OCI-M1 (cell line): ENCODE data around the gene H2BK1.

Experiments used
- DNase-seq: peaks from one replicate; lab custom pipeline; 2025; lab: John Stamatoyannopoulos, UW

Gene H2BK1

GRCh38 chr7:151245360-151246101, 35.2 kb upstream of the H2BK1 start:
- peak; percentile 16 for DNase-seq

DNA sequence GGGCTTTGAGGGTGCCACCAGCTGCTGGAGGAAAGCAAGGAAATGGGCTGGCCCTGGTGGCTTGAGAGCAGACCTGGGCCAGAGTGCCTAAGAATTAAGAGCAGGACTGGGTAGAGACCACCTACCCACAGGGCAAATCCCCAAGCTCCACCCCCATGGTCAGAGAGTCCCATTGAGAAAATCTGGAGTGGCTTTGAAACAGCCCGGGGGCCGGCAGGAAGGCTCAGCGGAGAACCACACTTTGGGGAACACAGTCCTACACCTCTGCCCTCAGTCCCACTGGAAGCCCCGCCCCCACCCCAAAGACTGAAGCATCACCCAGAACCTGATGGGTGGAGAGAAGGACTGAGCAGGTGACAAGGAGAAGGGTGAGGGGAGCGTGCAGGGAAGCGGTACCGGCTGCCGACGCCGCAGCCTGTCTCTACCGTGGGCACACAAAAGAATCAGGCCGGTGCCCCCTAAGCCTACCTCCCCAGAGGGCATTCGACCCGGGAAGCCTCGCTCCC, 34.6 kb upstream of the H2BK1 start:
- DNase-seq, result no peak

GRCh38 chr7:151244196-151244840, 34.0 kb upstream of the H2BK1 start:
- DNase-seq, result peak; percentile 75

GRCh38 chr7:151243408-151244195, 33.3 kb upstream of the H2BK1 start:
- DNase-seq, result peak; percentile 52

DNA sequence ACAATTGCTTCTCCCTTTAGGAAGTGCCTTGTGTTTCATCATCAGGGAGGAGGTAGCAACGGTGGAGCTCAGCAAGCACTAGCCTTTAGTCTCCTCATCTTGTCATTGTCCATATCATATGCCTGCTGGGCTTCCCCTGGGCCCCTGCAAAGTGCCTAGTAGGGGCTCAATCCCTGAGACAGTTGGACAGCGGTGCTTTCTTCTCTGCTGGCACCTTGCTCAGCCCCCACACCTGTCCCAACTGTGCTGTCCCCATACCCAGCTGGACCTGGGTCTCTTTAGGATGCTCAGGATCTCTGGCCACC, 32.7 kb upstream of the H2BK1 start:
- DNase-seq, result no peak

DNA sequence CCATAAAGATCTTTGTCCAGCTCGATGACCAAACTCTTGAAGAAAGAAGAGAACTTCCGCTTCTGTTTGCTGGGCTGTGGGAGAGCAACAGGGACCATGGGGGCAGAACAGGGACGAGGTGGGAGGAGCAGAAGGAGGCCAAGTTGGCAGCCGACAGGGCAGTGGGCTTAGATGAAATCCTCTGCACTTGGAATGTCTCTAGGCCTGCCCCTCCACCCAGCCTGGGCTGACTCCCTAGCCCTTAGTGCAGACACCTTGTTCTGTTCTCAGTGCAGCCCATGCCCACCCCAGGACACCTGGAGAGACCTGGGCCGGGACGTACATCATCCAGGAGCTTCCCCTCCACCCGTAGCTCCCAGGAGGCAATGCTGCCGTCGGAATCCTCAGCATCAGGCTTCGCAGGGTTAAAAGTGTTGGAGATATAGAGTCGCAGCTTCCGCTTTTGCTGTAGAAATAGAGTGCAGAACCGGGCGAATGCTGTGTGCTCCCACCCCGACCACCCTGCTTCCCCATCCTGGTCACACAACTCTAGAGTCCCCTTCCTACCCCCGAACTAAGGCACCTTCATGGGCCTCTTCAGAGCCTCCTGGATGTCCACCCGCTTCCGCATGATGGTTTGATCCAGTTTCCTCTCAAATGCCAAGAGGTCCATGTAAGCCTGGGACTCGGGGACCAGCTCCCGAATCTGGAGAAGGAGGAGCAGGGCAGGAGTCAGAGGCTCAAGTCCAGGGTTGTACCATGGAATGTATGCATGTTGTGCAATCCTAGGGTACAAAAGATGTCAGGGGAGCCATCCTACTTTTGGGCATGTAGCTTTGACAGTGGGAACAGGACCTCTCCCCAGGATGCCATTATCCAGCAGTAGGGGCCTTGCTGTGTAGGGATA, 32.1 kb upstream of the H2BK1 start:
- no peak for DNase-seq

GRCh38 chr7:151241755-151242096, 31.4 kb upstream of the H2BK1 start:
- DNase-seq, result no peak

- peak; percentile 12 for DNase-seq
Measured at GRCh38 chr7:151240942-151241754, 30.9 kb upstream of the H2BK1 start.

DNA sequence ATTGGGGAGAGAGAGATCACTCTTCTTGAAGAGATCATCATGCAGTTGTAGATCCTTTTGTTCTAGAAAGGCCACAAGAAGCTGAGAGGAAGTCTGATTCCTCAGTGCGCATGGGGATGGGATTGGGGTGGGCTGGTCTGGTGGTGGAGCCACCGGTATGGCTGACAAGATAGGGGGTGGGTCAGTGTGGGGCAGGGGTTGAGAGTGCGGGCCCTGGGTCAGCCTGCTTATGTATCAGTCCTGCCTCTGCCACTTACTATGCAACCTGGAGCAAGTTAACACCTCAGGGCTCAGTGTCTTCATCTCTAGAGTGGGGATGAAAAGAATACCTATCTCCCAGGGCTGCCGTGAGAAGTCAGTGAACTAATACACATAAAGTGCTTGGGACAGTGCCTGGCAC, 30.2 kb upstream of the H2BK1 start:
- no peak for DNase-seq

DNA sequence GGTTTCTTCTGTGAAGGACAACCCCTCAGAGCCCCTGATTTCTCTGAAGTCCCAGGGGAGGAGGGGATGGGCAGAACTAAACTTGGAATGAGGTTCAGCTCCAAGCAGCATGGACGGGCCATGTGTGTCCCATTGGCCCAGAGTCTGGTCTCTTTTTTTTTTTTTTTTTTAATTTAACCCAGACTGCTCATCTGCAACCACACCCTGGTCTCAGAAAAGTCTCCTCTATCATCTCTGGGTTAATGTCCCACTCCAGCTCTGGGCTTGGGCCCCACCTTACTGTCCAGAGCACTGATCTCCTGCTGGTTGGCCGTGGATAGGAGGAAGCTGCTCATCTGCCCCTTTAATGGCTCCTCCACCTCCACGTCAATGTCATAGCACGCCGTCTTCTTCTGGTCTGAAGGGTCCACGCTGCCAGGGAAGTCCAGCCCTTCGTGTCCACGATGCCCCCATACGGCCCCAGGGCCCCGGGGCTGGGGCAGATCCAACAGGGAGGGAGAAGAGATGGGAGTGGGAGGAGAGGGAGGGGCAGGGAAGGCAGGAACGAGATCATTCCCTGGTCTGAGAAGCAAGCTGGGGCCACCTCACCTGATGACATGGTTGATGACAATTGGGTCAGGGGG, 29.7 kb upstream of the H2BK1 start:
- DNase-seq, result no peak

DNA sequence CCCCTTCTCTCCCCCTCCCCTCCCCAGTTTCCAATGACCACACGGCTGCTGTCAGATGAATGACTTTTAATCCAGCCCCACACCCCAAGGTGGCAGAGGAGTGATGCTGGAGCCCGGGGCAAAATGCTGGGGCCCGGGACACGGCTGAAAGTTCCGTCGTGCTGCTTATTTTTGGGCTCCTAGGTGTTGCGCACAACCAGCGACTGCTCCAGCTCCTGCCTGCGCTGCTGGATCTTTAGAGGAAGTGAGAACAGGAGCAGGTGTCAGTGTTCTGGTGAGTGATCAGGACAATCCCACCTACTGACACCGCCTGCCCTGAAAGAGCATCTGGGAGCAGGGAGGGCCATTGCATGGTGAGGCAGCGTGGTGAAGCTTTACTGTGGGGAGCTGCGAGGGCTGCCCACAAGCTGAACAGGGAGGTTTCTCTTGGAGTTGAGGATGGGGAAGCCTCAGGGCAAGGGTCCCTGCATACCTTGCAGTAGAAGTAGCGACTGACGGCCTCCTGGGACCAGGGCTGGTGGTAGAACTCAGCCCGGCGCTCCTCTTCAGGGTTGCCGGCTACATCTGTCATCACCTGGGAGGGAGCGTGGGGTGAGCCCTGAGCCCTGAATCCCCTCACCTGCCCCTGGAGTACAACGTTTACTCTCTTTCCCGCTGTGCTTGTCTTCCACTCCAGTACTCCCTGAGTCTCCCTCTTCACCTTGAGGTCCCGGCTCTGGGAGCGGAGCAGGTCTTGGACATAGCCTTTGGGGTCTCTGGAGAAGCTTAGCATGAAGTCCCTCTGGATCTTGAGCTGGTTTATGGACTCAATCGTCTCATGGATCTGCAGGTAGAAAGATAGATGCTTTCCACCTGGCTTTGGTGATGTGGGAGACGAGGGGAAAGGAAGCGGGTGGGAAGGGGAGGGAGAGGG, 28.9 kb upstream of the H2BK1 start:
- no peak for DNase-seq

- no peak for DNase-seq
Measured at GRCh38 chr7:151238190-151238810, 28.0 kb upstream of the H2BK1 start.

DNA sequence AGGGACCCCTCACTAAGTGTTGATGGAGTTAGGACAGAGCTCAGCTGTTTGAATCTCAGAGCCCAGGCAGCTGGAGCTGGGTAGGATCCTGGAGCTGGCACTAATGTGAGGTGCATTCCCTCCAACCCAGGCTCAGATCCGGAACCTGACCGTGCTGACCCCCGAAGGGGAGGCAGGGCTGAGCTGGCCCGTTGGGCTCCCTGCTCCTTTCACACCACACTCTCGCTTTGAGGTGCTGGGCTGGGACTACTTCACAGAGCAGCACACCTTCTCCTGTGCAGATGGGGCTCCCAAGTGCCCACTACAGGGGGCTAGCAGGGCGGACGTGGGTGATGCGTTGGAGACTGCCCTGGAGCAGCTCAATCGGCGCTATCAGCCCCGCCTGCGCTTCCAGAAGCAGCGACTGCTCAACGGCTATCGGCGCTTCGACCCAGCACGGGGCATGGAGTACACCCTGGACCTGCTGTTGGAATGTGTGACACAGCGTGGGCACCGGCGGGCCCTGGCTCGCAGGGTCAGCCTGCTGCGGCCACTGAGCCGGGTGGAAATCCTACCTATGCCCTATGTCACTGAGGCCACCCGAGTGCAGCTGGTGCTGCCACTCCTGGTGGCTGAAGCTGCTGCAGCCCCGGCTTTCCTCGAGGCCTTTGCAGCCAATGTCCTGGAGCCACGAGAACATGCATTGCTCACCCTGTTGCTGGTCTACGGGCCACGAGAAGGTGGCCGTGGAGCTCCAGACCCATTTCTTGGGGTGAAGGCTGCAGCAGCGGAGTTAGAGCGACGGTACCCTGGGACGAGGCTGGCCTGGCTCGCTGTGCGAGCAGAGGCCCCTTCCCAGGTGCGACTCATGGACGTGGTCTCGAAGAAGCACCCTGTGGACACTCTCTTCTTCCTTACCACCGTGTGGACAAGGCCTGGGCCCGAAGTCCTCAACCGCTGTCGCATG, 27.2 kb upstream of the H2BK1 start:
- no peak for DNase-seq

DNA sequence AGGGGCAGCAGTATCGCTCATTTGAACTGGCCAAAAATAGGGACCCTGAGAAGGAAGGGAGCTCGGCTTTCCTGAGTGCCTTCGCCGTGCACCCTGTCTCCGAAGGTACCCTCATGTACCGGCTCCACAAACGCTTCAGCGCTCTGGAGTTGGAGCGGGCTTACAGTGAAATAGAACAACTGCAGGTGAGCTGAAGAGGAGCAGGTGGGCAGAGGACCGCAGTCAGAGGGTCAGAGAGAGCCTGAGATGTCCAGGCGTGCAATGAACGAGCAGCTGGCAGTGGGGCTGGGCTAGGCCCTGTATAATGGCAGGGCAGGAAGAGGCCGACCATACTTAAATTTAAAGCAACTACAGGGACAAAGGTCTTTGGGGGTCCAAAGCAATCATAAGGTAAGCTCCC, 26.1 kb upstream of the H2BK1 start:
- DNase-seq, result no peak

GRCh38 chr7:151235091-151235787, 25.0 kb upstream of the H2BK1 start:
- no peak for DNase-seq

DNA sequence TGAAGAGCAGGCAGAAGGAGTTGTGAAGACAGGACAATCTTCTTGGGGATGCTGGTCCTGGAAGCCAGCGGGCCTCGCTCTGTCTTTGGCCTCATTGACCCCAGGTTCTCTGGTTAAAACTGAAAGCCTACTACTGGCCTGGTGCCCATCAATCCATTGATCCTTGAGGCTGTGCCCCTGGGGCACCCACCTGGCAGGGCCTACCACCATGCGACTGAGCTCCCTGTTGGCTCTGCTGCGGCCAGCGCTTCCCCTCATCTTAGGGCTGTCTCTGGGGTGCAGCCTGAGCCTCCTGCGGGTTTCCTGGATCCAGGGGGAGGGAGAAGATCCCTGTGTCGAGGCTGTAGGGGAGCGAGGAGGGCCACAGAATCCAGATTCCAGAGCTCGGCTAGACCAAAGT, 23.5 kb upstream of the H2BK1 start:
- no peak for DNase-seq

DNA sequence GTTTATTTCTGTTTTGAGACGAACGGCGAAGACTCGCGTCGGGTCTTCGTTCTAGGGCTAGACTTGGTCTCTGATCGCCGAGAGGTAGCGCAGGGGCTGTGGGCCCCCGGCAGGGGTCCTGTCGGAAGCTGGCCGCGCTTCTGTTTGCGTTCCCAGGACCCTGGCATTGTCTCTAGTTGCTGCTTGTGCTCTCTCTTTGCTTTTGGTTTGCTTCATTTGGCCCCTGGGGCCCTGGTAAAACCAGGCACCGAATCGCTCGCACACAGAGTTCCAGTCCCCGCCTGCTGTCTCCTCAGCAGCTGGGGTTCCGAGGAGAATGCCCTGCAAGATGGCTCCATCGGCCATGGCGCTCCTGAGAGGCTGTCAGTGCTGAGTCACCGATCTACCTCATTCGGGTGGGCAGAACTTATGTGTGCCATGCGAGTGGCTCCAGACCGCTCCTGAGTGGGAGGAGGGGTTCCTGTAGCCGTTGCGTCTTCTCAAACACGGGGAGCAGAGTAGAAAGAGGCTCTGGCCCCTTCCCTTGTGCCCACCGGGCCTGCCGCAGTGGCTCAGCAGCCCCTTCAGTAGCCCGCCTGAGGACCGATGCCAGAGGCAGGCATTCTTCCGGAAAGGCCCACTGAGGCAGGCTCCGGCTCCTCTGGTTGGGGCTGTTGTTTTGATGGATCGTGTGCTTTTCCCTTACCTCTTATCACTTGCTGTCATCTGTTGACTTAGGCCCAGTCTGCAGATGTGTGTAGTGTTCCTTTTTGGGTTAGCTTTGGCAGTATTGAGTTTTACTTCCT, 22.8 kb upstream of the H2BK1 start:
- peak; percentile 48 for DNase-seq
